Thyroid gland (tissue), 4 donors: Measurements from ENCODE around the gene TTC6. TPM values are rescaled to one million over a fixed set of nuclear protein-coding genes. Genes with fewer than 3 reads are reported as not detected.

Source experiments
- DNase-seq, 2 donors: peaks; one replicate each; pipeline ENCODE4 v3.0.0-alpha.2; 2019
- H3K27ac ChIP-seq, 3 donors: fragments of 200-600 bp; sonication (generic); 1 replicate in 2 of 3; 2 replicates in 1 of 3; pipeline ENCODE4 v1.5.1; 2016 to 2019; ENCODE audit warnings: mild to moderate bottlenecking in 1 of 3, moderate library complexity in 1 of 3
- H3K27me3 ChIP-seq: fragments of 200-600 bp; sonication (generic); one replicate; pipeline ENCODE4 v1.5.1; 2019
- H3K36me3 ChIP-seq, 2 donors: fragments of 200-600 bp; sonication (generic); one replicate each; pipeline ENCODE4 v1.5.1; 2016 to 2019
- H3K4me1 ChIP-seq, 2 donors: fragments of 200-600 bp; sonication (generic); one replicate each; pipeline ENCODE4 v1.5.1; 2017 to 2019
- H3K4me3 ChIP-seq, 3 donors: fragments of 200-600 bp; sonication (generic); replicated peaks in 1 of 3; 1 replicate in 2 of 3; 2 replicates in 1 of 3; pipeline ENCODE4 v1.5.1; 2016; ENCODE audit warnings: mild to moderate bottlenecking in 1 of 3
- H3K9me3 ChIP-seq: fragments of 200-600 bp; sonication (generic); one replicate; pipeline ENCODE4 v1.5.1; 2017
- CTCF ChIP-seq, 6 experiments: fragments of 200-600 bp in 3 of 6; fragments of 450-650 bp in 3 of 6; sonication (generic) in 3 of 6; IDR thresholded peaks; one replicate each; pipeline ENCODE4 v1.5.1; 2016 to 2019; ENCODE audit warnings: antibody characterized with exemption in 6 of 6, mild to moderate bottlenecking in 2 of 6, inconsistent platforms in 1 of 6, moderate library complexity in 1 of 6
- POLR2A ChIP-seq, 2 donors: fragments of 450-650 bp; IDR thresholded peaks; one replicate each; pipeline ENCODE4 v1.6.1; 2017; ENCODE audit warnings: antibody characterized with exemption in 2 of 2, mild to moderate bottlenecking in 2 of 2, moderate library complexity in 1 of 2
- WGBS, 2 donors: methylation state at CpG; one replicate each; pipeline ENCODE4 v1.1.5; 2017; 5-methylcytosine and 5-hydroxymethylcytosine counted together
- intact Hi-C: fragments of 100-400 bp; cut with DNase I; formaldehyde crosslinking; loops from one replicate; pipeline ENCODE4 v1.15.1; 2023
- total RNA-seq, 4 donors: library from RNA; depleted of rRNA; stranded (reverse); fragments of >200 nt; gene quantifications; one replicate each; pipeline ENCODE4 v1.2.3, GENCODE V29; 2016

TTC6 gene
- total RNA-seq, 4 donors from 2014 or later, result 0.10 to 0.38 (median 0.13) TPM; not detected in 1

GRCh38 chr14:37637341-37637740 is 41.9 kb downstream of the TTC6 start:
- WGBS, 2 donors, result 57 to 66% methylated on average over 4 of the region's 4 CpGs
- Histone ChIP-seq H3K36me3 (no peaks in the 10 kb centered on the region), H3K27me3 (no peaks in the 10 kb centered on the region), H3K4me1 (no peaks in the 10 kb centered on the region), H3K9me3 (no peaks in the 10 kb centered on the region), H3K4me3 (no peak overlapping the region), H3K27ac (no peak overlapping the region)
- DNase-seq, result no peak
- no peak for TF ChIP-seq POLR2A (IDR thresholded peaks at IDR 0.05)
- TF ChIP-seq CTCF (IDR thresholded peaks at IDR 0.05), result no peak
- intact Hi-C loops, result no loop called here

- H3K4me1 ChIP-seq, result no peaks in the 10 kb centered on the region
- 83 to 94% methylated on average over 2 of the region's 2 CpGs for WGBS, 2 donors
- intact Hi-C loops, result no loop called here
Observed at GRCh38 chr14:37638599-37638998, 43.2 kb downstream of the TTC6 start.

GRCh38 chr14:37641117-37641516 is 45.7 kb downstream of the TTC6 start:
- DNase-seq, result no peak
- WGBS, 2 donors, result 84 to 87% methylated on average over 1 of the region's 1 CpG
- H3K27ac ChIP-seq, result no peak overlapping the region
- intact Hi-C loops, result no loop called here
- no peaks in the 10 kb centered on the region for H3K9me3 ChIP-seq
- no peaks in the 10 kb centered on the region for H3K36me3 ChIP-seq
- H3K4me3 ChIP-seq, result no peak overlapping the region
- no peaks in the 10 kb centered on the region for H3K4me1 ChIP-seq
- TF ChIP-seq POLR2A (IDR thresholded peaks at IDR 0.05), result no peak
- no peak for TF ChIP-seq CTCF (IDR thresholded peaks at IDR 0.05)
- no peaks in the 10 kb centered on the region for H3K27me3 ChIP-seq

More at GRCh38 chr14:37638599-37638998, 43.2 kb downstream of the TTC6 start:
- Histone ChIP-seq H3K36me3 (no peaks in the 10 kb centered on the region), H3K4me3 (no peak overlapping the region), H3K9me3 (no peaks in the 10 kb centered on the region), H3K27me3 (no peaks in the 10 kb centered on the region), H3K27ac (no peak overlapping the region)
- TF ChIP-seq POLR2A (IDR thresholded peaks at IDR 0.05) (no peak), CTCF (IDR thresholded peaks at IDR 0.05) (no peak)
- DNase-seq, result no peak

GRCh38 chr14:37642125-37642524 is 46.7 kb downstream of the TTC6 start:
- 96 to 98% methylated on average over 3 of the region's 3 CpGs for WGBS, 2 donors
- intact Hi-C loops, result no loop called here
- H3K36me3 ChIP-seq, result no peaks in the 10 kb centered on the region
- no peak for TF ChIP-seq POLR2A (IDR thresholded peaks at IDR 0.05)
- no peak for TF ChIP-seq CTCF (IDR thresholded peaks at IDR 0.05)
- no peak for DNase-seq
- H3K9me3 ChIP-seq, result no peaks in the 10 kb centered on the region
- H3K27ac ChIP-seq, result no peak overlapping the region
- H3K27me3 ChIP-seq, result no peaks in the 10 kb centered on the region
- no peak overlapping the region for H3K4me3 ChIP-seq
- no peaks in the 10 kb centered on the region for H3K4me1 ChIP-seq

GRCh38 chr14:37643701-37644100 is 48.3 kb downstream of the TTC6 start:
- H3K4me1 ChIP-seq, result no peaks in the 10 kb centered on the region
- no peak for DNase-seq
- intact Hi-C loops, result no loop called here
- no peaks in the 10 kb centered on the region for H3K27me3 ChIP-seq
- H3K27ac ChIP-seq, result no peak overlapping the region
- no peaks in the 10 kb centered on the region for H3K36me3 ChIP-seq
- no peak overlapping the region for H3K4me3 ChIP-seq
- WGBS, 2 donors, result 70 to 83% methylated on average over 4 of the region's 4 CpGs
- no peak for TF ChIP-seq CTCF (IDR thresholded peaks at IDR 0.05)
- TF ChIP-seq POLR2A (IDR thresholded peaks at IDR 0.05), result no peak
- no peaks in the 10 kb centered on the region for H3K9me3 ChIP-seq

Other genes with a start within 250 kb of the TTC6 start
- under 1 TPM in 2 of 4 donors, not detected in 2; 0.92 to 0.93 TPM for gene FOXA1, start 380 bp upstream of the TTC6 start, total RNA-seq